HL-60 (cell line): ENCODE results near the gene BLID.

Experiments
- DNase-seq, 2 experiments: peaks; one replicate each; pipeline ENCODE4 v3.0.0-alpha.2; 2010 to 2020; ENCODE audit warnings: low read depth in 1 of 2, low spot score in 1 of 2
- H3K27ac ChIP-seq: fragments of 250-450 bp; sonication (Bioruptor Pico); replicated peaks from 2 replicates; pipeline ENCODE4 v1.5.1; 2020; ENCODE audit warnings: mild to moderate bottlenecking, moderate library complexity
- H3K27me3 ChIP-seq: fragments of 250-450 bp; sonication (Bioruptor Pico); 2 replicates; pipeline ENCODE4 v1.5.1; 2021; ENCODE audit warnings: mild to moderate bottlenecking, moderate library complexity; ENCODE audit not compliant: insufficient read depth, poor library complexity, severe bottlenecking
- H3K4me3 ChIP-seq: replicated peaks from 2 replicates; pipeline ENCODE4 v1.5.1; 2011; ENCODE audit warnings: mild to moderate bottlenecking, control low read depth, low read length; ENCODE audit not compliant: insufficient read depth
- GABPA ChIP-seq: IDR thresholded peaks from 2 replicates; pipeline ENCODE4 v1.6.1; 2012; ENCODE audit warnings: low read depth
- POLR2AphosphoS5 ChIP-seq: IDR thresholded peaks from 2 replicates; pipeline ENCODE4 v1.6.1; 2012; ENCODE audit warnings: low read depth
- SPI1 ChIP-seq: IDR thresholded peaks from 2 replicates; pipeline ENCODE4 v1.6.1; 2012; ENCODE audit warnings: low read depth, mild to moderate bottlenecking, borderline replicate concordance
- TF ChIP-seq, protein P1 (sequence below): IDR thresholded peaks from 2 replicates; pipeline ENCODE4 v1.6.1; 2012; ENCODE audit warnings: low read depth; ENCODE audit not compliant: insufficient replicate concordance
- TF ChIP-seq, protein P2 (sequence below): IDR thresholded peaks from one replicate; pipeline ENCODE4 v1.5.1; 2011; ENCODE audit warnings: low read length, control low read depth, inconsistent platforms; ENCODE audit not compliant: insufficient read depth

BLID gene

DNA sequence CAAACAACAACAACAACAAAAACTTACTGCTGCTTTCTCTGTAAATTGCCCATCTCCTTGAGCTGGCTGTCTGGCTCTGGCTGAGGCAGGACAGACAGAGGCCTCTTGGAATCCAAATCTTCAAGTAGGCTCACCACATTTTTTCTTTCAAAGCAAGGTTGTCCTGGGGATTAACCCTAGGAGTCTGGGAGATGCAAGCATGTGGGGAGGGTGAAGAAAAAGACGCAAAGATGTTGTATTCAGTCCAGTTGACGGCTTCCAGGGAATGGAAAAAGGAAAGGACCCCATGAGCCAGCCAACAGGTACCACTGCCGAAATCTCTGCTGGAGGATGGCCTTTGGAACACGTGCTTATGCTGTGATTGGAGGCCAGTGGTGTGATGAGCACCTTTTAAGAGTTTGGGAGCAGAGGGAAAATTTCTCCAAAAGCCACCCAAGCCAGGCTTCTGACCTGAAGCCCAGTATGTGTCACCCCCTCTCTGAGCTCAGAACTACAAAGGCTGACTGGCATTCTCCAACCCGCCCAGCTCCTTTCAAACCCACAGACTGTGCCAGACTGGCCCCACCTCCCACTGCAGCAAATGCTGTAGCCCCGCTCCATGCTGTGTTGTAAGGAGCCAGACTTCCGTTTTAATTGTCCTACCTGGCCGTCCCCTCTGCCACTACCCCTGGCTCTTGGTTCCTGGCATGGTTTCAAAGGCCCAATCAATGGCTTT, 10.8 kb downstream of the BLID start:
- H3K27me3 ChIP-seq: peaks cover 25% of the 10 kb centered on the region
- no peak for DNase-seq
- no peak overlapping the region for H3K4me3 ChIP-seq
- TF ChIP-seq POLR2AphosphoS5 (no peak), SPI1 (no peak), GABPA (no peak)
- TF ChIP-seq, protein P1, sequence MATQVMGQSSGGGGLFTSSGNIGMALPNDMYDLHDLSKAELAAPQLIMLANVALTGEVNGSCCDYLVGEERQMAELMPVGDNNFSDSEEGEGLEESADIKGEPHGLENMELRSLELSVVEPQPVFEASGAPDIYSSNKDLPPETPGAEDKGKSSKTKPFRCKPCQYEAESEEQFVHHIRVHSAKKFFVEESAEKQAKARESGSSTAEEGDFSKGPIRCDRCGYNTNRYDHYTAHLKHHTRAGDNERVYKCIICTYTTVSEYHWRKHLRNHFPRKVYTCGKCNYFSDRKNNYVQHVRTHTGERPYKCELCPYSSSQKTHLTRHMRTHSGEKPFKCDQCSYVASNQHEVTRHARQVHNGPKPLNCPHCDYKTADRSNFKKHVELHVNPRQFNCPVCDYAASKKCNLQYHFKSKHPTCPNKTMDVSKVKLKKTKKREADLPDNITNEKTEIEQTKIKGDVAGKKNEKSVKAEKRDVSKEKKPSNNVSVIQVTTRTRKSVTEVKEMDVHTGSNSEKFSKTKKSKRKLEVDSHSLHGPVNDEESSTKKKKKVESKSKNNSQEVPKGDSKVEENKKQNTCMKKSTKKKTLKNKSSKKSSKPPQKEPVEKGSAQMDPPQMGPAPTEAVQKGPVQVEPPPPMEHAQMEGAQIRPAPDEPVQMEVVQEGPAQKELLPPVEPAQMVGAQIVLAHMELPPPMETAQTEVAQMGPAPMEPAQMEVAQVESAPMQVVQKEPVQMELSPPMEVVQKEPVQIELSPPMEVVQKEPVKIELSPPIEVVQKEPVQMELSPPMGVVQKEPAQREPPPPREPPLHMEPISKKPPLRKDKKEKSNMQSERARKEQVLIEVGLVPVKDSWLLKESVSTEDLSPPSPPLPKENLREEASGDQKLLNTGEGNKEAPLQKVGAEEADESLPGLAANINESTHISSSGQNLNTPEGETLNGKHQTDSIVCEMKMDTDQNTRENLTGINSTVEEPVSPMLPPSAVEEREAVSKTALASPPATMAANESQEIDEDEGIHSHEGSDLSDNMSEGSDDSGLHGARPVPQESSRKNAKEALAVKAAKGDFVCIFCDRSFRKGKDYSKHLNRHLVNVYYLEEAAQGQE: no peak
- TF ChIP-seq, protein P2, sequence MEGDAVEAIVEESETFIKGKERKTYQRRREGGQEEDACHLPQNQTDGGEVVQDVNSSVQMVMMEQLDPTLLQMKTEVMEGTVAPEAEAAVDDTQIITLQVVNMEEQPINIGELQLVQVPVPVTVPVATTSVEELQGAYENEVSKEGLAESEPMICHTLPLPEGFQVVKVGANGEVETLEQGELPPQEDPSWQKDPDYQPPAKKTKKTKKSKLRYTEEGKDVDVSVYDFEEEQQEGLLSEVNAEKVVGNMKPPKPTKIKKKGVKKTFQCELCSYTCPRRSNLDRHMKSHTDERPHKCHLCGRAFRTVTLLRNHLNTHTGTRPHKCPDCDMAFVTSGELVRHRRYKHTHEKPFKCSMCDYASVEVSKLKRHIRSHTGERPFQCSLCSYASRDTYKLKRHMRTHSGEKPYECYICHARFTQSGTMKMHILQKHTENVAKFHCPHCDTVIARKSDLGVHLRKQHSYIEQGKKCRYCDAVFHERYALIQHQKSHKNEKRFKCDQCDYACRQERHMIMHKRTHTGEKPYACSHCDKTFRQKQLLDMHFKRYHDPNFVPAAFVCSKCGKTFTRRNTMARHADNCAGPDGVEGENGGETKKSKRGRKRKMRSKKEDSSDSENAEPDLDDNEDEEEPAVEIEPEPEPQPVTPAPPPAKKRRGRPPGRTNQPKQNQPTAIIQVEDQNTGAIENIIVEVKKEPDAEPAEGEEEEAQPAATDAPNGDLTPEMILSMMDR: no peak
- no peak overlapping the region for H3K27ac ChIP-seq

DNA sequence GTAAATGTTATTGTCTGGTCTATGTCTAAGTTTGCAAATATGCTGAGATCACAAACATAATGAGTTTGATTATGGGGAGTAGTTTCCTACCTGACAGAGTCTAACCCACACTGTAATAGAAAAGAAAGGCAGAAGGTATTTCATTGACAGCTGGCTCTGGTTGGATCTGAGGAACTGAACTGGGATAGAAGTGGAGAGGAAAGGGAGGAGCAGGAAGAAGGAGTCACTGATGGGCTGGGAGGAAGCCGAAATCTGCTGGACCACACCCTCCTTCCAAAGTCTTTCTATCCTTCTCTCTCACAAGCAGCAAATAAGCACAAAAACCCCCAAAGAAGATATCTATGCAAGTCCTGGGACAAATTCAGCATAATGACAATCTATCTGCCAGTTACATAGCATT, 11.7 kb downstream of the BLID start:
- TF ChIP-seq, protein P1: no peak
- TF ChIP-seq, protein P2: no peak
- TF ChIP-seq POLR2AphosphoS5 (no peak), SPI1 (no peak), GABPA (no peak)
- no peak for DNase-seq
- Histone ChIP-seq H3K27me3 (peaks cover 34% of the 10 kb centered on the region), H3K27ac (no peak overlapping the region), H3K4me3 (no peak overlapping the region)

DNA sequence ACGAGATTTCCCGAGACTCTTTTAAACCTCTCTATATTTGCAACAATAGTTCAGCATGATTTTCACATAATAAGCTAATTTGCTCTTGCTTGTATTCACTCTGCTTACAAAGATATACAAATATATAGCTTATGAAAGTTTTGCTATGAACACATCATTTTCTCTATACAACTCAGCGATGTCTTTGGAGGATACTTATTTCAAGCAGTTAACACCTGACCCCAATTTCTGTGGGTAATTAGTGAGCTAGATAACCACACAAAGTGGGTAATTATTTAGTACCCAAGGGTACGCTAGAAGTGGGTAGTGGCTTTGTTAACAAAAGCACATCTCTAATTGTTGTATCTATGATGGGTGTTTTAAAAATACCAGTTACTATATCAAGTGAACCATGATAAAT, 12.3 kb downstream of the BLID start:
- no peak for DNase-seq
- H3K27ac ChIP-seq: no peak overlapping the region
- no peak for TF ChIP-seq POLR2AphosphoS5
- TF ChIP-seq, protein P1: no peak
- no peak for TF ChIP-seq GABPA
- no peak overlapping the region for H3K4me3 ChIP-seq
- H3K27me3 ChIP-seq: peaks cover 40% of the 10 kb centered on the region
